HEK293 (cell line): Measurements from ENCODE around the gene CIB4.

Experiments
- KLF16 ChIP-seq: fragments of 450-650 bp; formaldehyde crosslinking; IDR thresholded peaks from 2 replicates; pipeline ENCODE4 v1.5.1; 2017; ENCODE audit warnings: missing biosample characterization, missing genetic modification characterization
- TF ChIP-seq, protein P1 (sequence below): fragments of 450-650 bp; formaldehyde crosslinking; IDR thresholded peaks from 2 replicates; pipeline ENCODE4 v1.5.1; 2016; ENCODE audit warnings: missing biosample characterization, missing genetic modification characterization
- TF ChIP-seq, protein P2 (sequence below): fragments of 450-650 bp; formaldehyde crosslinking; IDR thresholded peaks from 2 replicates; pipeline ENCODE4 v1.5.1; 2016; ENCODE audit warnings: missing biosample characterization, missing genetic modification characterization
- TF ChIP-seq, protein P3 (sequence below): fragments of 450-650 bp; formaldehyde crosslinking; IDR thresholded peaks from 2 replicates; pipeline ENCODE4 v1.5.1; 2016; ENCODE audit warnings: missing biosample characterization, missing genetic modification characterization

DNA sequence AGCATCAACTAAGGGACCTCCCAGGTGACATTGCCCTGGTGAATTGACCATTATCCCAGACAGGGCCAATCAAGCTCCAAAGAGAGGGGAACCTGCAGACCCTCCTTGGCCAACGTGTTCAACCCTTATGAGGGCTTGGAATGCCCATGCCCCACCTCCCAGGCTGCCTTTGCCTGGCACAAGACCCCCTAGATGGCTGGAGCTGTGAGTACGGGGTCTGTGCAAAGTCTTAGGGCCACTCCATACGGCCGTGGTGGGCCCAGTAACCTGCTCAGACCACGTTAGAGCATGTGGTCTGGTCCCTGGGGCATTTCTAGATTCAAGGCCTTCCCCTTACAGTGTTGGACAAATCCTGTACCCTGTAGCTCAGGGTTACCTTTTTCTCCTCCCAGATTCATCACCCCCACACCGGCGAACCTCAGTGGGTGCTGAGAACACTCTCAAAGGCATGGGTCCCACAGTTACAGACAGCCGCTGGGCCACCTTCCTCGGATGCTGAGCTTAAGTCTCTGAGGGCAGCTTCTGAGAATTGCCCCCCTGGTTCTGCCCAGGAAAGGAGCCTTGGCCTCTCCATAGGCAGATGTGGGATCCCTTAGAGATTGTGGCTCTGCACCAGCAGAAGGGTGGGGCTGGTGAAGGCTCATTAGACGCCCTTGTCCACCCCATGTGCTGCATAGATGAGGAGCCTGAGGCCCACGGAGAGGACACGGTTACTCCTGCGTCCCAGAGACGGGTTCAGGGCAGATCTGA, 33.0 kb upstream of the CIB4 start:
- TF ChIP-seq, protein P1, sequence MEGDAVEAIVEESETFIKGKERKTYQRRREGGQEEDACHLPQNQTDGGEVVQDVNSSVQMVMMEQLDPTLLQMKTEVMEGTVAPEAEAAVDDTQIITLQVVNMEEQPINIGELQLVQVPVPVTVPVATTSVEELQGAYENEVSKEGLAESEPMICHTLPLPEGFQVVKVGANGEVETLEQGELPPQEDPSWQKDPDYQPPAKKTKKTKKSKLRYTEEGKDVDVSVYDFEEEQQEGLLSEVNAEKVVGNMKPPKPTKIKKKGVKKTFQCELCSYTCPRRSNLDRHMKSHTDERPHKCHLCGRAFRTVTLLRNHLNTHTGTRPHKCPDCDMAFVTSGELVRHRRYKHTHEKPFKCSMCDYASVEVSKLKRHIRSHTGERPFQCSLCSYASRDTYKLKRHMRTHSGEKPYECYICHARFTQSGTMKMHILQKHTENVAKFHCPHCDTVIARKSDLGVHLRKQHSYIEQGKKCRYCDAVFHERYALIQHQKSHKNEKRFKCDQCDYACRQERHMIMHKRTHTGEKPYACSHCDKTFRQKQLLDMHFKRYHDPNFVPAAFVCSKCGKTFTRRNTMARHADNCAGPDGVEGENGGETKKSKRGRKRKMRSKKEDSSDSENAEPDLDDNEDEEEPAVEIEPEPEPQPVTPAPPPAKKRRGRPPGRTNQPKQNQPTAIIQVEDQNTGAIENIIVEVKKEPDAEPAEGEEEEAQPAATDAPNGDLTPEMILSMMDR, result no peak
- TF ChIP-seq KLF16 (tag by site-specific recombination), result no peak
- TF ChIP-seq, protein P2, sequence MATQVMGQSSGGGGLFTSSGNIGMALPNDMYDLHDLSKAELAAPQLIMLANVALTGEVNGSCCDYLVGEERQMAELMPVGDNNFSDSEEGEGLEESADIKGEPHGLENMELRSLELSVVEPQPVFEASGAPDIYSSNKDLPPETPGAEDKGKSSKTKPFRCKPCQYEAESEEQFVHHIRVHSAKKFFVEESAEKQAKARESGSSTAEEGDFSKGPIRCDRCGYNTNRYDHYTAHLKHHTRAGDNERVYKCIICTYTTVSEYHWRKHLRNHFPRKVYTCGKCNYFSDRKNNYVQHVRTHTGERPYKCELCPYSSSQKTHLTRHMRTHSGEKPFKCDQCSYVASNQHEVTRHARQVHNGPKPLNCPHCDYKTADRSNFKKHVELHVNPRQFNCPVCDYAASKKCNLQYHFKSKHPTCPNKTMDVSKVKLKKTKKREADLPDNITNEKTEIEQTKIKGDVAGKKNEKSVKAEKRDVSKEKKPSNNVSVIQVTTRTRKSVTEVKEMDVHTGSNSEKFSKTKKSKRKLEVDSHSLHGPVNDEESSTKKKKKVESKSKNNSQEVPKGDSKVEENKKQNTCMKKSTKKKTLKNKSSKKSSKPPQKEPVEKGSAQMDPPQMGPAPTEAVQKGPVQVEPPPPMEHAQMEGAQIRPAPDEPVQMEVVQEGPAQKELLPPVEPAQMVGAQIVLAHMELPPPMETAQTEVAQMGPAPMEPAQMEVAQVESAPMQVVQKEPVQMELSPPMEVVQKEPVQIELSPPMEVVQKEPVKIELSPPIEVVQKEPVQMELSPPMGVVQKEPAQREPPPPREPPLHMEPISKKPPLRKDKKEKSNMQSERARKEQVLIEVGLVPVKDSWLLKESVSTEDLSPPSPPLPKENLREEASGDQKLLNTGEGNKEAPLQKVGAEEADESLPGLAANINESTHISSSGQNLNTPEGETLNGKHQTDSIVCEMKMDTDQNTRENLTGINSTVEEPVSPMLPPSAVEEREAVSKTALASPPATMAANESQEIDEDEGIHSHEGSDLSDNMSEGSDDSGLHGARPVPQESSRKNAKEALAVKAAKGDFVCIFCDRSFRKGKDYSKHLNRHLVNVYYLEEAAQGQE (tag by site-specific recombination), result no peak
- TF ChIP-seq, protein P3, sequence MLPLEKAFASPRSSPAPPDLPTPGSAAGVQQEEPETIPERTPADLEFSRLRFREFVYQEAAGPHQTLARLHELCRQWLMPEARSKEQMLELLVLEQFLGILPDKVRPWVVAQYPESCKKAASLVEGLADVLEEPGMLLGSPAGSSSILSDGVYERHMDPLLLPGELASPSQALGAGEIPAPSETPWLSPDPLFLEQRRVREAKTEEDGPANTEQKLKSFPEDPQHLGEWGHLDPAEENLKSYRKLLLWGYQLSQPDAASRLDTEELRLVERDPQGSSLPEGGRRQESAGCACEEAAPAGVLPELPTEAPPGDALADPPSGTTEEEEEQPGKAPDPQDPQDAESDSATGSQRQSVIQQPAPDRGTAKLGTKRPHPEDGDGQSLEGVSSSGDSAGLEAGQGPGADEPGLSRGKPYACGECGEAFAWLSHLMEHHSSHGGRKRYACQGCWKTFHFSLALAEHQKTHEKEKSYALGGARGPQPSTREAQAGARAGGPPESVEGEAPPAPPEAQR (tag by site-specific recombination), result no peak
